NCI-H1694 treated with DMSO at 0.1 percent for 48 hours (cell line): ENCODE data around the gene NASP.

Source experiments
- DNase-seq: peaks from one replicate; lab custom pipeline; 2025; lab: John Stamatoyannopoulos, UW

Gene NASP

DNA sequence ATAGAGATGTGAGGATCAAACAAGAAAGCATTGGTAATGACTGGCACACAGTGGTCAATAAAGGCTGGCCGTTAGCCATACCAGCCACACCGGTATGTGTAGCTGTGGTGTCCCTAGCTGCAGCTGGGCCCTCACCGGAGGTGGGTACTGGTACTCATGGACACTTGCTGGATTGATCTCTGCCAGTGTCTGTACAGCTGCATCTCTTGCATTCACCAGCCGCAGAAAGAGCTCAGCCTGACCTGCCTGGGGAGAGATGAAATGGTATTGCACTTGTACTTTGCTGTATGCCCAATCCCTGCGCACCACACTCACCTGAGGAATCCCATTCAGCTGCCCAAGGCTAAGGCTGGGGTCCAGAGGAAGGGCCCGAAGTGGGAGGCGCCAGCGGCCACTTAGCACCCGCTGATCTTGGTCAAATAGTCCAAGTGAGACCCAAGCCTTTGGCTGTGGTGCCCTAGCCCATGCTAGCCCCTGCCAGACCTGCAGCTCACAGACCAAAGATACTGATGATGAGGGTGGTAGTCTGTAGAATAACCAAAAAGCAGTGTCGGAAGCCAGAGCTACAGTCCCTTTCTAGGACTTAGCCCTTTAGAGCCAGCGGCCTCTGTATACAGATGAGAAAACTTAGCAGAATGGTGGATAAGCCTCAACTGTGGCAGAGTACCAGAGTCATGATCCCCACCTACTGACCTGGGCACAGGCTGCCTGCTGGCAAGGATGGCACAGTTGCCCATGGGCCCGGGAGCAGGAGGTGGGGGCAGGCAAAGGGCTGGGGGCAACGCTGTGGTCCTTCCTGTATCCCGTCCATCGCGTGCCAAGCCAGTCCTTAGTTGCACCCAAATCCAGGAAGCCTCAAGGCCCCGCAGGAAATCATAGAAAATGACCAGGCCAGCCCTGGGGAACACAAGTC, 37.0 kb downstream of the NASP start:
- no peak for DNase-seq

DNA sequence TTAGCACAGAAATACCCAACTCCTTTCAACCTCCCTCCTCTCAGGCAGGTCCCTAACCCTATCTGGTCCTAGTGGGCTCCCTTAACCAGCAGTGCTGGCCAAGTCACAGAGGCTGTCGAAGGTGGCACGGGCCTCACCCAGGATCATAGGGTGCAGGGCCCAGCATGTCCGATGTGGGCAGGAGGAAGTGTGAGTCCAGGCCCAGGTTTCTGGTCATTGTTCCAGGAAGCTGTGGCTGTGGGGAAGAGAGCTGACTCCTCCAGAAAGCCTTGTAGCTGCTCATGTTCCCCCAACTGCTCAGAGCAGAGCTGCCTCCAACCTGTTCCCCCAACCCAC, 37.6 kb downstream of the NASP start:
- no peak for DNase-seq

DNA sequence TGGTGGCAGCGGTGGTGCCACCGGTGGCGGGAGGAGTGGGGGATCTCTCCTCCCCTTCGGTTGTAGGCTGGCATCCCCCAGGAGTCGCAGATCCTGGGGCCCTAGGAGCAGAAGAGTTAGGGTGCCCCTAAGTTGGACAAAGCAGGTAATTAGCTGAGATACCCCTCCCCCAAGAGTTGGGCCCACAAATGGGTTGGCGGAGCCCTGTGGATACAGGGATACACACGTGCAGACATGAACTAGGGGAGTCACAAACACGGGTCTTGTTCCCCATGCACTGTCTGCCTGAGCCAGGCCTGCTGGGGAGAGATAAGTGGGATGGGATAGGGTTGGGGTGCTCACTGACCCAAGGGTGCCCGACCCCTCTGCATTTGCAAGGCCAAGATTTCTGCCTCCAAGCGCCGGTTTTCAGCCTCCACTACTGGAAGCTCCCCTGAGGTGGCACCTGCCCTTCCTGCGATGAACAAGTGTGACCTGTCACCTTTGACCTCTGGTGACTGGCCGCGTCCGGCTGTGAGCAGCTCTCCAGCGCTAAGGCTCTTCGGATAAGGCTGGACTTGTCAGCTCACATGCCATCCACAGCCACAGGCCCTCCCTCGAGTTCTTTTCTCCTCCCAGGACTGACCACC, 38.2 kb downstream of the NASP start:
- DNase-seq: no peak

DNA sequence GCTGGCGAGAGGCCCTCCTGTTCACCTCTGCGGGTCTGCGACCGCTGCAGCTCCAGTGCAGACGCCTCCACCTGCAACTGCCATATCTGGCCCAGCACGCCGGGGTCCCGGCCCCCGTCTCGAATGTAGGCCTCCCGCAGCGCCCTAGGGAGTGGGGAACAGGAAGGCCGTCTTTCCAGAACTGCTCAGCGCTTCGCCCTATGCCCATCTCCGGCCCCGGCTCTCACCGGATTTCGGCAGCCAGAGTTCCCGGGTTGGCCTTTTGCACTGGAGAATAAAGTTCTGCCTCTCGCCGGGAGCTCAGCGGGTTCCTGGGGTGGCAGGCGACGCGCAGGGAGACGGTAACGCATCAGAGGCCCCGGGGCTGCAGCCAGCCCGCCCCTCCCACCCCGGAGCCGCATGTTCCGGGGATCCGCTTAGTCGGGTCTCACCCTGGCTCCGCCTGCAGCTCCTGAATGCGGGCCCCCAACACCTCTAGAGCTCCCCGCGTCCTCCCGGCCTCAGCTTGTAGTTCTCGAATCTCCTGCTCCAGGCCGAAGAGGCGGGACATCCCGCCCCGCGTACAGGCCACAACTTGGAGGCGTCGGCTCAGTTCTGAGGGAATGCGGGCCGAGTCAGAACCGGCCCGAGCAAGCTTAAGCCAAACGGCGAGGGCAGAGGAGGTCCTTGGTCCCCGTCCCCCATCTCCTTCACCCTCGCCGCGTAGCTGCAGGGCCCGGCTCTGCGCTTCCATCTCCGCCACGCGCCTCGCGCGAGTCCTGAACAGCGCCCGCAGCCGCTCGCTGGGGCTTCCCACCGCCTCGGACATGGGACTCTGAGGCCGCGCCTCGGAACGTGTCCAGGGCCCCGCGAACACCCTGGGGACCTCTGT, 38.9 kb downstream of the NASP start:
- no peak for DNase-seq

DNA sequence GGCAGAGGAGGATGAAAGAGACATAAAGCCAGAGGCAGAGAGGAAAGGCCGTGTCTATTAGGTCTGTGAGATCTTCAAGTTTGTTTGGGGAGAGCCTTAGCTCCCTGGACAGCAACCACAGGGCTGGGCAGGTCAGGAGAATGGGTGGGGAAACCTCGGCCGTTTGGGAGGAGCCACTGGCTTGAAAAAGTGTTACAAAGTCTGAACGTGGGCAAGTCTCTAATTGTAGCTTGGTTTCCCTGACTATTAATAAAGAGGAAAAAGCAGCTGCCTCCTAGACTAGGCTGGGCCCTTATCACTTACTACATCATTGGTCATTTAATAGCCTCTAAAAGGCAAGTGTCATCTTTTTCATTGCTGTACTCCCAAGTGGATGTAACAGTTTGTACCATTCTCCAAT, 40.1 kb downstream of the NASP start, which contains the start of gene CCDC17:
CCDC17 (minus strand) TSS at position 83 of the 400 bp plus-strand sequence. CDS start 145 bp downstream, outside the sequence.
- DNase-seq: no peak

DNA sequence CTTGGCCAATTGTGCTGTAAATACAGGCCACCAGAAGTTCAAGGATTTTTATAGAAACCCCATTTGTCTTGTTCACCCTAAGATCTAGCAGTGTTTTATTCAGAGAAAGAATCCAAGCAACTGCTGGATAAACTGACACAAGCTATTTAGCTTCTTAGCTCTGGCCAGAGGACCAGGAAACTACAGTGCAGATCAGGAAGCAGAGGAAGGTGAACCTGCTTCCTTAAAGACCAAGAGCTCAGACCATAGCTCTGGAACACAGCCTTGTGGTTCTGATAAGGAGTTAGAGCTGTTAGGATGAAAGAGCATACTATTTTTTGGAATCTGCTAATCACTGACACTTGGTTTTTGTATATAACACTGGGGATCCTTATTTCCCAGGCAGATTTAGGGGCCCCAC, 45.2 kb downstream of the NASP start:
- DNase-seq: no peak

DNA sequence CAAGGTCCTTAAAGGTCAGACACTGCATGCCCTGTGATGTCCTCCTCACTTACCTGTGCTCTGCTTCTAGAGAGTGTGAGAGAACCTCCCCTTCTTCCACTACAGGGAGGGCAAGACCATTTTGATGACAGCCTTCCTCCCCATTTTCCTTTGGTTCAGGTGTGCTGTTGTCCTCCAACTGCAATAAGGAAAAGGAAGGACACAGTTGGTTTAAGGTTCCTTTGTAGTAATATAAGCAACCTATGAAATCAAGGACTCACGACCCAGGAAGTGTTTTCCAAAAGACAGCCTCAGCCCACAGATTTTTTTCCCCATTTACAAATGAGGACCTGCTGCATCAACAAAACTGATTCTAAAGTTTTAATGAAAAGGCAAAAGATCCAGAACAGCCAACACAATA, 46.6 kb downstream of the NASP start:
- no peak for DNase-seq

DNA sequence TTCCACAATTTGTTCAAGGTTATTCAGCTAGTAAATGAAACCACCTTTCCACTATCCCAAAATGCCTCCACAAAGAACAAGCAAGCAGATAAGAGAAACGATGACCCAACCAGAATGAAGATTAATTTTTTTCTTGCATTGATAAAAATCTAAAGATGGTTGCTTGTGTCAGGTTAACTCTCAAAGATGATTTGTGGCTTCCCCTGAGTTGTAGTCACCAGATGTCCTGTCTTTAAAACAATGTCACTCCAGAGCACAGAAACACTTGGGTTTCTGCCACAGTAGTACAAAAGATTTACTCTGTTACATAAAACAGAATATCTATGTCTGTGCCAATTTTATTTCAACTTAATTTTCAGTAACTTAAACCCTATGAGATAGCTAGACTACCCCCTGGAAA, 51.4 kb downstream of the NASP start:
- no peak for DNase-seq

DNA sequence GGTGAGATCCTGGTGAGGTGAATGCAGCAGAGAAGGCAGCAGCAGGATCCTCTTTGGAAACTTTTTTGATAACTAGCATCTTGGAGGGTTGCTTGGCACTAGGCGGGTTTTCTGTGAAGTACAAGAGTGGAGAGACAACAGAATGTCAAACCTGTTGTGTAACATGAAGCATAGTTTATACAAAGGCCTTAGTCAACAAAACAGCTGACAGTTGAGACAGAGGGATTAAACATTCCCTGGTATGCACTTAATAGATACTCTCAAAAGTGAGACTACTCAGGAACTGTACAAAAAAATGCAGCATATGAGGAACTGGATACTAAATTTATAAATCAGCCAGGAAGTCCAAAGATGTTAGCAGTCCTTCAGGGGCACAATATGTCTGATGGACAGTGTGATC, 56.5 kb downstream of the NASP start:
- DNase-seq: no peak

DNA sequence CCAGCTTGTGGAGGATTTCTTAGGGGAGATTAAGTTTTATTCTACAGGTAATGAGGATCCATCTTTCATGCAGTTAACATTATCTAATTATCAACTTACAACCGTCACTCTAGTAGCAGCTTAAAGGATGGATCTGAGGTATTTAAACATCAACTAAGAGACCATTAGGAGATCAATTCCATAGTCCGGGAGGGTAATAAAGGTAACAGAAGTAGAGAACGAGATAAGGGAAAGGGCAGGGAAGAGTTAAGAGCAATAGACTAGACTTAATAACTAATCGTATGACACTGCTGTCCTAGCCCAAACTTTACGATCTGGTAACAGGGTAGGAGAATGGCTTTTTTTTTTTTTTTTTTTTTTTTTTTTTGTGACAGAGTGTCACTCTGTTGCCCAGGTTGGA, 59.5 kb downstream of the NASP start:
- no peak for DNase-seq

DNA sequence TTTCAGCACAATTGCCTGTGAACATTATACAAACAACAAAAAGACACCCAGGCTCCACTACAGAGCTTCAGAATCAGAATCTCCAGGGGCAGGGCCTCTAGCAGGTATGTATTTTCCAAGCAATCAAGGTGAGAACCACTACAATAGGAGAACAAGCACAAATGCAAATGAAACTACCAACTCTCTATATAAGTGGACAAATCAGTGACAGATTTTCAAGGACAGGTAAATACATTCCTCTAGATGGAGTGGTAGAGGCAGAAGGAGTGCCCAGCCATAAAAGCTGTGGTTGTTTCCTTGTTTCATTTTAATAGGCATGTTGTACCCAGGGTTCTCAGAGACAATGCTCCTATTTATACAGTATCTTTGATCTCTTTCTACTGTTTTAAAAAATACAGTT, 60.1 kb downstream of the NASP start:
- no peak for DNase-seq

DNA sequence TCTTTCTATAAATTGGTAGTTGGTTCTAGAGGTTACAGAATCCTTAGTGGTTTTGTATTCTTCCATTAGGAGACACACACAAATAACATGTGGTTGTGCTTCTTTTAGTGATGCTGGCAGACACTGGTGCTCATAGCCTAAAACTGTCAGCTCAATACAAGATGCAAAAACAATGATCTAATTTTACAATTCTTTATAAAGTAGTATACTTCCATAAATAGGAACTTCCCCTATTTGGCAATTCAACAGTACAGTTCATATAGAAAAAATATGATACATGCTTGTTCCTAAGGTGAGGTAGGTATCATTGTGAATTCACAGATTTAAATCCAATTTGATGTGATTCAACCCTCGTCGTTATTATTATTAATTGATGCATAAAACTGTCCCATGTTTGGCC, 60.8 kb downstream of the NASP start:
- DNase-seq: no peak

DNA sequence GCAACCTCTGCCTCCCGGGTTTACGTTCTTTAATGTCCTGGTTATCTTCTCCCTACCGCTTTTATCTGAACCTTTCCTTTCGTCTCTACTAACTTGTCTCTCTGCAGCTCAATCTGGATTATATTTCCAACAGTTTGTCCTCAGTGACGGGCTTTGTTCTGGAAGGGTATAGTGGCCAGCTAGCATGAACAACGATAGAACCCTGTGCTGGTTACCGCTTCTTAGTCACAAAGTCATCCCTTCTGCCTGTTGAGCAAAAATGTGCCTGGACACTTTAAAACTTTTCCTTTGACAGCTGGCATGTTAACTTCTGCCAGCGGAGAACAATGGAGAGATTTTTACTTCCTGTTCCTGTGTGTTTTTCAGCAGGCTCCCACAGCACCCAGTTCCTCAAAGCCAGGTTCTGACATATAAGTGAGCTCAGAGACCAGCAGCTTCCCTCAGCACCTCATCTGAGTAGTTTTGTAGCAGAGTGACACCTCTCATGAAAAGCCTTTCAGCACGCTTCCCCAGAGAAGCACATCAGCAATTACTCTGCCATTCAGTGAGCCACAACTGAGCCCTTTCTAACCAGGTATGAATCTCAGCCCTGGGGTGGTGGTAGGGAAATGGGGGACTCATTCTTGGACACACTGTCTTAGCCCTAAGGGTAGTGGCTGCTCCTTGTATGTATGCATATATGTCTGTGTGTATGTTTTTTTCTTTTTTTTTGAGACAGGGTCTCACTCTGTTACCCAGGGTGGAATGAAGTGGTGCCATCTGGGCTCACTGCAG, 63.6 kb downstream of the NASP start:
- no peak for DNase-seq

DNA sequence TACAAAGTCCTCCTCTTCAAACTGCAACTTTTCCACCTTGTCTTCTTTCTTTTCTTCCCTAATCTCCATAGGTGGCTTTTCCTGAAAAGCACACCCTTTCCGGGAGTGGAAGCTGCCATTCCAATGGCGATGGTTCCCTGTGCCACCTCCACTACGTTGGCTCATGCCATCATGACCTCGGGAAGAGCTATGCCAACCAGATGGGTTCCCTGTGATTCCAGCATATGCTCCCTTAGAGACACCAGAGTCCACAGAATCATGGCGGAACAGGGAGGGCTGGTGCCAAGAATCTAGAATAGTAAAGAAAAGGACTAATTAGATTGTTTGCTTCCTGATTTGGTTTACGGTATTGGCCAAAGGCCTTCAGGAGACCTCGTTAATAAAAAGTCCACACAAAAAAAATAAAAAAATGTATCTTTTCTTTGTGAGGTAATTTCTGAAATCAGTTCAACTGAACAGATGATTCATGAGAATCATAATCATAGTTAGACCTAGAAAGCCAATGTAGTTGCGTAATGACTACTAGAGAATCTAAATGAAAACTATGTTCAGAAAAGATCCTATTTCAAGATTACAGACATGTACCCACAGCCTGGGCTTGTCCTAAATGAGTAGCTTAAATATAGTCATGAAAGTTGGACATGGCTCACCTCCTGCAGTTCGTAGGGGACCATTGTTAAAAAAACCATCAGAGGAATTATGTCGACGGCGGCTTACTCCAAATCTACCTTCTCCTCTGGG, 70.9 kb downstream of the NASP start:
- DNase-seq: no peak

DNA sequence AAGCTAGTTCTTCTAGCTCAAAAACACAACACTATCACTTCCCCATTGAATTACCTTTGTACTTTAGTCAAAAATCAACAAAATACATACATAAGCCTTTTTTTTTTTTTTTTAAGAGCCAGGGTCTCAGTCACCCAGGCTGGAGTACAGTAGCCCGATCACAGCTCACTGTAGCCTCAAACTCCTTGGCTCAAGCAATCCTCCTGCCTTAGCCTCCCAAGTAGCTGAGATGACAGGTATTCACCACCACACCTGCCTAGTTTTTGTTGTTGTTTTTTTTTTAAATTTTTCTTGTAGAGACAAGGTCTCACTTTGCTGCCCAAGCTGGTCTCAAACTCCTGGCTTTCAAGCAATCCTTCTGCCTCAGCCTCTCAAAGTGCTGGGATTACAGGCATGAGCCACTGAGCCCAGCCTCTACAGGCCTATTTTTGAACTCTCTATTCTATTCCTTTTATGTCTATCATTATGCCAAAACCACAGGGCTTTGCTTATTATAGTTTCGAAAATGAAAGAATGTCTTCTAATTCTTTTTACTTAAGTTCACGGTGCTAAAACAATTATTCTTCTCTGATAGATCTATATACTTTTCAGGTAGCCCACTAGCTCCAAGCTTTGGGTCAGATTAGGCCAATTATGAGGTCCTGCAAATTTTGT, 72.9 kb downstream of the NASP start:
- no peak for DNase-seq

DNA sequence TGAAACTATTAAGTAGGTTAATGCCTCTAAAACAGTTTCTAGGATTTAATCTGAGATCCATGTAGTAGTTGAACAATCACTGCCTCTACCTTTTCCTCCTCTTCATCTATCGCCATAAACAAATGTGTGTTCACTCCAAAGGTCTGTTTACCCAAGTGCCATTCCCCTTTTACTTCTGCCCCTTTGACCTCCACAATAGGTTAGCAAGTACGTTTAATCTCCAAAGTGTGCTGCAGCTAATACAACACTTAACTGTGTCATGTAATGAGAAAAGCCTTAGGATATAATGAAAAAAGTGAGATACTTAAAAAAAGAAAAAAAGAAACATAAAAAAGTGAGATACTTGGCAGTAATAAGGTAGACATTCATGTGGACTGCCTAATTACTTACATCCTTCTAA, 74.3 kb downstream of the NASP start:
- no peak for DNase-seq

DNA sequence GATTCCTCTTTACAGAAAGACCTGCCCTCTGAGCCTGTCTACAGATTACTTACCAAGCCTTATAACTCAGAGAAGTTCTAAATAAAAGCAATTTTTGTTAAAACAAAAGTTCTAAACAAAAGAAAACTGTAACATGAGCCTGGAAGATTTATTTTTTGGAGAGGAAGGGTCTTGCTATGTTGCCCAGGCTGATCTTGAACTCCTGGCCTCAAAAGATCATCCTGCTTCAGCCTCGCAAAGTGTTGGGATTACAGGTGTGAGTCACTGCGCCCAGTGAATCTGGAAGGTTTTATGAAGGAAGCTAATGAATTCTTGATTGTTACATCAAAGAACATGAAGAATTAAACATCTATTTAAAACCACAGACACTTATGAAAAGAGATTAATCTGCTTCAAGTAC, 75.4 kb downstream of the NASP start:
- no peak for DNase-seq

DNA sequence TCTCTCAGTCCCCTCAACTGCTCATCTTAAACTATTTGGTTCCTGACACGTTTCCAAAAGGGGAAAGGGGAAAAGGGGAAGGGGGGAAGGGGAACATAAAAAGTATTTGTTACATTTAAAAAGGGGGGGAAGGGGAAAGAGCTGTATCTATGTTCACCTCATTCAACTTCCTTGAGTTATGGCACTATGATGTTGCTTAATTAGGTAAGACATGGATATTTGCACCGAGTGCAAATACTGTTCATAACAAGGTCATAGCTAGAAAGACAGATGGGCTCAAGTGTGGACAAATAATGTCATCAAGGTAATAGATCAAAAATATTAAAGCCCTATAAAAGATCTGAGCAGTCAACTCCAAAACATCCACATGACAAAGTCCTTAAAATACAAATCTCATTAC, 76.5 kb downstream of the NASP start:
- DNase-seq: no peak

DNA sequence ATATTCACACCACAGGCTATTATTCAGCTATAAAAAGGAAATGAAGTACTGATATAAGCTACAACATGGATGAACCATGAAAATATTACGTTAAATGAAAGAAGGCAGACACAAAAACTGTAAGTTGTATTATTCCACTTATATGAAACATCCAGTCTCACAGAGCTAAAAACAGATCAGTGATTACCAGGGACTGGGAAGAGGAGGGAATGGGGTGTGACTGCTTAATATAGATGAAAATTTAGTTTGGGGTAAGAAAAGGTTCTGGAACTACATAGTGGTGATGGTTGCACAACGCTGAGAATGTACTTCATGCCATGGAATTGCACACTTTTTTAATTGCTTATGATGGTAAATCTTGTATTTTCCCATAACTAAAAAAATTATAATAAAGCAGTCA, 83.0 kb downstream of the NASP start:
- DNase-seq: no peak

DNA sequence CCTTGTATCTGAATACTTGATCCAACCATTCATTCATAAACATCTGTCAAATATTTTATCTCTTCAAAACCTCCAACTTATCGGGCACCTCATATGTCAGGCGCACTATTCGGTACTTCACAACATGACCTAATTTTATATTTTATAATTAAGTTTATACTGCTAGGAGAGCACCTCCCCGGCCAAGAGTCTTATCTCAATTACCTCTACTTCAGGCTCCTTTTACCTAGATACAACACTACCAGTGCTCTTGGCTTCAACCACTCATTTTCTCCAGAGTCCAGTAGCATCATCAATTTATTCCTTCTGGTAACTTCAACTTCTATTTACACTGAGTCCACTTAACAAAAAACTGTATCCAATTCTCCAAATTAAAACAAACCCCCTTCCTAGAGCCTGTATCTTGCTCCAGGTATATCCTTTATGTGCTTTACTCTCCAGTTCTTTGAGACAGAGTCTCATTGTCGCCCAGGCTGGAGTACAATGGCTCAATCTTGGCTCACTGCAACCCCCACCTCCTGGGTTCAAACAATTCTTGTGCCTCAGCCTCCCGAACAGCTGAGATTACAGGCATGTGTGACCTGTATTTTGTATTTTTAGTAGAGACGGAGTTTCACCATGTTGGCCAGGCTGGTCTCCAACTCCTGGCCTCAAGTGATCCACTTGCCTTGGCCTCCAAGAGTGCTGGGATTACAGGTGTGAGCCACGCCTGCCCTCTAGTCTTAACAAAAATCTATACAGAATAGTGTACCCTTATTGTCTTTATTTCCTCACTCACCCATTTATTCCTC, 83.7 kb downstream of the NASP start:
- DNase-seq: no peak
